Adrenal gland (tissue), 12 donors: Measurements from ENCODE around the gene STAM. TPM values are rescaled to one million over a fixed set of nuclear protein-coding genes. Genes with fewer than 3 reads are reported as not detected.

ENCODE experiments used
- DNase-seq, 7 donors: peaks; one replicate each; pipeline ENCODE4 v3.0.0-alpha.2; 2019 to 2020
- H3K27ac ChIP-seq, 5 donors: fragments of 200-600 bp; sonication (generic) in 4 of 5; 1 replicate in 3 of 5; 2 replicates in 2 of 5; pipeline versions ENCODE4 v1.5.1 to v1.8.0; 2016 to 2020; ENCODE audit warnings: mild to moderate bottlenecking in 1 of 5
- H3K27me3 ChIP-seq: fragments of 200-600 bp; 2 replicates; pipeline ENCODE4 v1.8.0; 2021
- H3K36me3 ChIP-seq, 2 donors: fragments of 200-600 bp; replicated peaks in 1 of 2; 1 replicate in 1 of 2; 2 replicates in 1 of 2; pipeline versions ENCODE4 v1.5.1 to v1.8.0; 2018 to 2022
- H3K4me1 ChIP-seq, 2 donors: fragments of 200-600 bp; replicated peaks in 1 of 2; 1 replicate in 1 of 2; 2 replicates in 1 of 2; pipeline versions ENCODE4 v1.5.1 to v1.8.0; 2018 to 2021
- H3K4me3 ChIP-seq, 4 donors: fragments of 200-600 bp; sonication (generic) in 3 of 4; one replicate each; pipeline ENCODE4 v1.5.1; 2016 to 2018
- H3K9me3 ChIP-seq, 3 donors: fragments of 200-600 bp; sonication (generic) in 1 of 3; replicated peaks in 1 of 3; 1 replicate in 2 of 3; 2 replicates in 1 of 3; pipeline versions ENCODE4 v1.5.1 to v1.8.0; 2016 to 2021
- POLR2A ChIP-seq, 2 donors: fragments of 450-650 bp; IDR thresholded peaks; one replicate each; pipeline ENCODE4 v1.6.1; 2017; ENCODE audit warnings: antibody characterized with exemption in 2 of 2, mild to moderate bottlenecking in 2 of 2, moderate library complexity in 1 of 2
- WGBS, 4 donors: extraction: QIAGEN DNeasy Blood & Tissue Kit in 2 of 4; methylation state at CpG; one replicate each; pipeline versions ENCODE4 v1.1.5 to v1.1.7; 2013 to 2017; 5-methylcytosine and 5-hydroxymethylcytosine counted together
- intact Hi-C, 2 donors: fragments of 100-400 bp; cut with DNase I; formaldehyde crosslinking; loops; one replicate each; pipeline versions ENCODE4 v1.14.1 to v1.15.0; 2022 to 2023
- polyA plus RNA-seq, 3 donors: library from polyadenylated mRNA; stranded (reverse); fragments of 200-250 nt in 2 of 3; fragments of 350-450 nt in 1 of 3; fragmentation: Illumina TruSeq in 1 of 3; extraction: RNeasy Lipid Tissue Mini Kit (QIAGEN cat#74804) in 1 of 3; gene quantifications; one replicate each; pipeline ENCODE4 v1.2.3, GENCODE V29; 2013 to 2014
- total RNA-seq, 9 donors: library from RNA; depleted of rRNA in 4 of 9; stranded (reverse); fragments of >200 nt in 4 of 9; fragments of 120-200 nt in 1 of 9; fragmentation: NEBNext Ultra II Directional in 1 of 9; extraction: Animal tissue kit (Norgen Biotek cat#: 25700) in 1 of 9; gene quantifications; one replicate each; pipeline versions ENCODE4 v1.1.0 to v1.2.4, GENCODE V29; 2013 to 2023
- TF ChIP-seq, protein P1 (sequence below), 6 experiments: fragments of 450-650 bp in 4 of 6; fragments of 200-600 bp in 2 of 6; sonication (generic) in 1 of 6; IDR thresholded peaks; 1 replicate in 5 of 6; 2 replicates in 1 of 6; pipeline versions ENCODE4 v1.5.1 to v1.8.0; 2016 to 2021; ENCODE audit warnings: antibody characterized with exemption in 6 of 6, mild to moderate bottlenecking in 2 of 6, moderate library complexity in 1 of 6
- donor health status: healthy with polysubstance abuse.
- donor health status: Bipolar disorder and iron deficiency.
- donor health status: DM: yes; HTN: yes; CAD: no.
- donor health status: DM: no; HTN: no; CAD: no.
- donor health status: DM: no; HTN: no; CAD: no.
- donor health status: DM: yes; HTN: yes; CAD: no.

STAM gene
- total and polyA plus RNA-seq, 12 donors = 10.3 to 58.4 (median 27.0) TPM

DNA sequence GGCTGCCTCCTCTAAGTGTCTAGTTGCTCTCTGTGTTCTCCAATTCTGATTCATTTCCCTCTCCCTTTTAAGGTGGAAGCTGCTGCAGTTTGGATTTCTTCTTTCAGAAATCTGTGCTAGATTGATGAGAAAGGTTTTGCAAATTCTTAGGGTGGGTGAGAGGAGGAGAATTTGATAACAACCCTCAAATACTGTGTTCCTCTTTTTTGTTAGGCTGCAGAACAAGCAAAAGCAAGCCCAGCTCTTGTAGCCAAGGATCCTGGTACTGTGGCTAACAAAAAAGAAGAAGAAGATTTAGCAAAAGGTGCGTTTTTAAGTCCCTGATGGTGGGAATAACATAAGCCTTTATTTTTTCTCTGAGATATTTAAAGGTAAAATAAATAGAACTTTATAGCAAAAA is 49.1 kb downstream of the STAM start:
- Histone ChIP-seq H3K4me1 (no peaks in the 10 kb centered on the region), H3K9me3 (no peaks in the 10 kb centered on the region), H3K27me3 (no peaks in the 10 kb centered on the region), H3K4me3 (no peak overlapping the region), H3K36me3 (peaks cover 0 to 8% of the 10 kb centered on the region in 2 donors), H3K27ac (no peak overlapping the region)
- no peak for DNase-seq
- 75 to 85% (median 79%) methylated on average over 1 of the region's 1 CpG for WGBS, 4 donors
- intact Hi-C loops = no loop called here
- TF ChIP-seq, protein P1, sequence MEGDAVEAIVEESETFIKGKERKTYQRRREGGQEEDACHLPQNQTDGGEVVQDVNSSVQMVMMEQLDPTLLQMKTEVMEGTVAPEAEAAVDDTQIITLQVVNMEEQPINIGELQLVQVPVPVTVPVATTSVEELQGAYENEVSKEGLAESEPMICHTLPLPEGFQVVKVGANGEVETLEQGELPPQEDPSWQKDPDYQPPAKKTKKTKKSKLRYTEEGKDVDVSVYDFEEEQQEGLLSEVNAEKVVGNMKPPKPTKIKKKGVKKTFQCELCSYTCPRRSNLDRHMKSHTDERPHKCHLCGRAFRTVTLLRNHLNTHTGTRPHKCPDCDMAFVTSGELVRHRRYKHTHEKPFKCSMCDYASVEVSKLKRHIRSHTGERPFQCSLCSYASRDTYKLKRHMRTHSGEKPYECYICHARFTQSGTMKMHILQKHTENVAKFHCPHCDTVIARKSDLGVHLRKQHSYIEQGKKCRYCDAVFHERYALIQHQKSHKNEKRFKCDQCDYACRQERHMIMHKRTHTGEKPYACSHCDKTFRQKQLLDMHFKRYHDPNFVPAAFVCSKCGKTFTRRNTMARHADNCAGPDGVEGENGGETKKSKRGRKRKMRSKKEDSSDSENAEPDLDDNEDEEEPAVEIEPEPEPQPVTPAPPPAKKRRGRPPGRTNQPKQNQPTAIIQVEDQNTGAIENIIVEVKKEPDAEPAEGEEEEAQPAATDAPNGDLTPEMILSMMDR (IDR thresholded peaks at IDR 0.05) = no peak
- no peak for TF ChIP-seq POLR2A (IDR thresholded peaks at IDR 0.05)

DNA sequence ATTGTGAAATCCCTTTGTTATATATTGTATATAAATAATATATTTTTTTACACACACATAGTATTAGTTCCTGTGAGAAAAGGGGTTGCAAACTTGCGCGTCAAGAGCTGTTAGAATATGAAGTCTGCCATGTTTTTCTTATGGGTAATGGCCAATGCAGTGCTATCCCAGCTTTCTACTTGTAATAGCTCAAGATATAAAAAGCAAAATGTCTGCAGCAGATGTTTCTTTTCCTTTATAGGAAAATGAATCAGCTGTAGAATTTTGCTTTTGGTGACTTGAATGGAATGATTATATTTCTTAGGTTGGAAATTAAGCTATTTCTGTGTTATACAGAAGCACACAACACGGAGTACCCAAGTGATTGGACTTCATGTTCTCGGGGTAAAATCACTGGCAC is 54.7 kb downstream of the STAM start:
- no peaks in the 10 kb centered on the region for H3K9me3 ChIP-seq
- intact Hi-C loops = no loop called here

DNA sequence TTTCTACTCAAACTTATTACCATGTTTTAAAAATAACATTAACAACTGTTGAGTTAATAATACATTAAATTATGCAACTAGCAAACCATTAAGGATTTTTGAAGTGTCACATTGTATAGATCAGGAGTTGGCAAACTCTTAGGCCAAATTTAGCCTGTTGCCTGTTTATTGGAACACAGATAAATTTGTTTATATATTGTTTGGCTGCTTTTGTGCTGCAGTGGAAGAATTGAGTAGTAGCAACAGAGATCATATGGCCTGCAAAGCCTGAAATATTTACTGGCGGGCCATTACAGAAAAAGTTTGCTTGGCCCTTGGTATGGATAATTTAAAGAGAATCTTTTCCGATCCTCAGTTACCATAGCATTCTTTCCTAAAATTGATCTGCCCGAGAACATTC is 57.4 kb downstream of the STAM start:
- Histone ChIP-seq H3K4me1 (no peaks in the 10 kb centered on the region), H3K36me3 (peaks cover 0 to 22% of the 10 kb centered on the region in 2 donors), H3K4me3 (no peak overlapping the region), H3K27me3 (no peaks in the 10 kb centered on the region), H3K9me3 (no peaks in the 10 kb centered on the region), H3K27ac (no peak overlapping the region)
- 95 to 99% (median 98%) methylated on average over 3 of the region's 3 CpGs for WGBS, 4 donors
- intact Hi-C loops = no loop called here
- no peak for TF ChIP-seq POLR2A (IDR thresholded peaks at IDR 0.05)
- TF ChIP-seq, protein P1 (IDR thresholded peaks at IDR 0.05) = no peak
- DNase-seq = no peak

More for the DNA sequence above, 54.7 kb downstream of the STAM start:
- 97 to 99% (median 98%) methylated on average over 4 of the region's 4 CpGs for WGBS, 4 donors
- no peak overlapping the region for H3K4me3 ChIP-seq
- H3K36me3 ChIP-seq = peaks cover 0 to 19% of the 10 kb centered on the region in 2 donors
- DNase-seq = no peak
- no peaks in the 10 kb centered on the region for H3K27me3 ChIP-seq
- no peak overlapping the region for H3K27ac ChIP-seq
- TF ChIP-seq POLR2A (IDR thresholded peaks at IDR 0.05) = no peak
- TF ChIP-seq, protein P1 (IDR thresholded peaks at IDR 0.05) = no peak
- H3K4me1 ChIP-seq = no peaks in the 10 kb centered on the region

DNA sequence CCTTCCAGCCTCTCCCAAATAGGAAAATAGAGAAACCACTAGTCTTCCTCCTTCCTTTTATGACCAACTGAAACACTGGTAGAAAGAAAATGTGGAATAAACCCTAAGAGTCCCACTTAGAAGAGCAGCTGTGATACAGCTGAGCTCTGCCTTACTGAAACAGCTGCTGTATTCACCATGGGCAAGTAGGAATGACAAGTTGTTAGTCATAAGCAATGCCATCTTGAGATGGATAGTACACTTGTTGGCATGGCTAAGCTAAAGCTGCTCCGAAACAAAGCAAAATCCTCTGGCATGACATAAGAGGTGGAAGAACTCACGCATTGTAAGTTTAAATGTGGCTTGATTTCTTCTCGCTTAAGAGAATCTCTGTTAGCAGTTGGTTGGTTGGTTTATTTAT is 59.8 kb downstream of the STAM start:
- Histone ChIP-seq H3K27ac (no peak overlapping the region), H3K4me3 (no peak overlapping the region), H3K27me3 (no peaks in the 10 kb centered on the region), H3K4me1 (no peaks in the 10 kb centered on the region), H3K36me3 (peaks cover 0 to 35% of the 10 kb centered on the region in 2 donors), H3K9me3 (no peaks in the 10 kb centered on the region)
- intact Hi-C loops = no loop called here
- TF ChIP-seq, protein P1 (IDR thresholded peaks at IDR 0.05) = no peak
- TF ChIP-seq POLR2A (IDR thresholded peaks at IDR 0.05) = no peak
- WGBS, 4 donors = 92 to 98% (median 97%) methylated on average over 3 of the region's 3 CpGs
- no peak for DNase-seq
